GM12878 (cell line): ENCODE measurements around the gene MIXL1. TPM values are rescaled to one million over a fixed set of nuclear protein-coding genes. Genes with fewer than 3 reads are reported as not detected.
A peak's percentile ranks its signal among the peaks of the same experiment; 100 is the strongest.

Experiments
- ATAC-seq: fragments of 200-7000 bp; cut with Tn5 transposase; 3 replicates; pipeline ENCODE4 v1.9.1; 2020; ENCODE audit warnings: mild to moderate bottlenecking, moderate library complexity
- BruUV-seq: library from RNA; stranded (reverse); fragments of 400-500 nt; replicated peaks from 2 replicates; lab custom pipeline; 2021; lab: Mats Ljungman, UMichigan
- CTCF ChIA-PET: fragments of 300-600 bp; sonication (Branson Sonifier 250); formaldehyde crosslinking; extraction: SDS; loops from one replicate; lab custom pipeline; 2021; ENCODE audit warnings: inconsistent platforms; lab: Yijun Ruan, JAX
- POLR2A ChIA-PET: fragments of 350-600 bp; formaldehyde crosslinking; extraction: SDS; loops from one replicate; lab custom pipeline; 2021; ENCODE audit warnings: inconsistent platforms; lab: Charles Lee
- RAD21 ChIA-PET: fragments of 300-600 bp; sonication (Branson Sonifier 250); formaldehyde crosslinking; loops from one replicate; lab custom pipeline; 2023; ENCODE audit warnings: antibody characterized with exemption; ENCODE audit not compliant: unreplicated experiment; lab: Charles Lee
- SMC1A ChIA-PET: fragments of 300-600 bp; sonication (Branson Sonifier 250); formaldehyde crosslinking; loops from one replicate; lab custom pipeline; 2023; ENCODE audit not compliant: unreplicated experiment, uncharacterized antibody; lab: Charles Lee
- DNase-seq: peaks from one replicate; pipeline ENCODE4 v3.0.0-alpha.2; 2011; ENCODE audit warnings: low read depth, low spot score
- FAIRE-seq: peaks from 3 replicates; lab custom pipeline; 2011; peaks lifted over from hg19 to GRCh38; lab: Jason Lieb, UNC
- H2AFZ ChIP-seq: 2 replicates; pipeline ENCODE4 v1.6.0; 2011; ENCODE audit warnings: low read depth, low read length, control low read depth; ENCODE audit not compliant: control insufficient read depth
- H3K27ac ChIP-seq: 2 replicates; pipeline ENCODE4 v1.5.1; 2011; ENCODE audit warnings: control low read depth; ENCODE audit not compliant: control insufficient read depth, insufficient read depth
- H3K27me3 ChIP-seq, 2 experiments: replicated peaks in 1 of 2; 2 replicates each; pipeline versions ENCODE4 v1.6.0 to v1.6.1; 2011; ENCODE audit warnings: low read length in 1 of 2; ENCODE audit not compliant: control insufficient read depth in 2 of 2, insufficient read depth in 2 of 2
- H3K36me3 ChIP-seq, 2 experiments: 2 replicates each; pipeline ENCODE4 v1.5.1; 2011; ENCODE audit warnings: low read length in 1 of 2; ENCODE audit not compliant: control insufficient read depth in 2 of 2, insufficient read depth in 2 of 2
- H3K4me1 ChIP-seq: 2 replicates; pipeline ENCODE4 v1.6.1; 2011; ENCODE audit warnings: mild to moderate bottlenecking, low read length, moderate library complexity, mixed read lengths; ENCODE audit not compliant: control insufficient read depth, insufficient read depth
- H3K4me2 ChIP-seq: 2 replicates; pipeline ENCODE4 v1.6.0; 2011; ENCODE audit warnings: control low read depth; ENCODE audit not compliant: control insufficient read depth, insufficient read depth
- H3K4me3 ChIP-seq: fragments of 200-600 bp; sonication (generic); 2 replicates; pipeline ENCODE4 v1.5.1; 2016
- H3K79me2 ChIP-seq: 2 replicates; pipeline ENCODE4 v1.6.0; 2011; ENCODE audit warnings: low read length; ENCODE audit not compliant: control insufficient read depth, insufficient read depth
- H3K9ac ChIP-seq: 2 replicates; pipeline ENCODE4 v1.8.0; 2011; ENCODE audit warnings: low read length, control low read depth, mixed read lengths; ENCODE audit not compliant: control insufficient read depth, insufficient read depth
- H3K9me3 ChIP-seq: replicated peaks from 3 replicates; pipeline ENCODE4 v1.5.1; 2011; ENCODE audit warnings: mild to moderate bottlenecking, low read length; ENCODE audit not compliant: control insufficient read depth, insufficient read depth
- H4K20me1 ChIP-seq: 2 replicates; pipeline ENCODE4 v1.6.0; 2011; ENCODE audit not compliant: control insufficient read depth, insufficient read depth
- ETV6 ChIP-seq, 2 experiments: fragments of 450-650 bp in 1 of 2; IDR thresholded peaks in 1 of 2; conservative IDR thresholded peaks in 1 of 2; 2 replicates each; pipeline ENCODE4 v1.6.1; 2014; ENCODE audit warnings: antibody characterized with exemption in 1 of 2, borderline replicate concordance in 1 of 2, low read depth in 1 of 2, mild to moderate bottlenecking in 1 of 2, moderate library complexity in 1 of 2
- EZH2 ChIP-seq: IDR thresholded peaks from 2 replicates; pipeline ENCODE4 v1.6.1; 2012; ENCODE audit warnings: low read depth, mild to moderate bottlenecking, control low read depth, inconsistent platforms, low read length, borderline replicate concordance; ENCODE audit not compliant: control insufficient read depth
- PBX3 ChIP-seq: IDR thresholded peaks from 2 replicates; pipeline ENCODE4 v1.6.1; 2011; ENCODE audit warnings: mild to moderate bottlenecking, low read depth, low read length, moderate library complexity; ENCODE audit not compliant: insufficient replicate concordance
- POU2F2 ChIP-seq: IDR thresholded peaks from 3 replicates; pipeline ENCODE4 v1.6.1; 2011; ENCODE audit warnings: low read depth, mild to moderate bottlenecking, low read length, borderline replicate concordance
- SPI1 ChIP-seq: IDR thresholded peaks from 2 replicates; pipeline ENCODE4 v1.6.1; 2011; ENCODE audit warnings: low read depth, mild to moderate bottlenecking, low read length, moderate library complexity, borderline replicate concordance; ENCODE audit not compliant: insufficient read depth
- SREBF1 ChIP-seq: IDR thresholded peaks from 2 replicates; pipeline ENCODE4 v1.6.1; 2012; ENCODE audit warnings: mild to moderate bottlenecking, low read length
- WGBS: methylation state at CpG from one replicate; pipeline ENCODE4 v1.1.6; 2016; ENCODE audit warnings: low lambda C conversion rate; ENCODE audit not compliant: insufficient replicate concordance, insufficient coverage; ENCODE audit errors: missing lambda C conversion rate; 5-methylcytosine and 5-hydroxymethylcytosine counted together
- in situ Hi-C: fragments of 300-500 bp; cut with MboI; formaldehyde crosslinking; loops from 9 replicates; pipeline ENCODE4 v1.14.3; 2018; ENCODE audit warnings: mixed read lengths
- intact Hi-C: fragments of 100-400 bp; cut with micrococcal nuclease; formaldehyde crosslinking; loops from one replicate; pipeline ENCODE4 v1.14.2; 2022; ENCODE audit not compliant: unreplicated experiment
- polyA plus RNA-seq, 11 experiments: library from polyadenylated mRNA; depleted of rRNA in 4 of 11; unstranded in 6 of 11; stranded (reverse) in 5 of 11; fragments of >200 nt; fragmentation: Nextera tagmentation in 4 of 11; fragmentation: Illumina TruSeq in 1 of 11; extraction: Ambion mirVana in 4 of 11; extraction: Trizol in 1 of 11; gene quantifications; 1 replicate in 1 of 11; 2 replicates in 10 of 11; pipeline versions ENCODE4 v1.2.1 to v1.2.3, GENCODE V29; 2011 to 2016; ENCODE audit warnings: inconsistent platforms in 2 of 11, missing spikeins in 2 of 11, low read depth in 1 of 11
- total RNA-seq, 4 experiments: library from RNA; depleted of rRNA in 3 of 4; stranded (reverse); fragments of >200 nt in 3 of 4; fragmentation: Illumina TruSeq in 1 of 4; extraction: Trizol in 1 of 4; gene quantifications; 2 replicates each; pipeline versions ENCODE4 v1.2.1 to v1.2.3, GENCODE V29; 2013 to 2021
- TF ChIP-seq, protein P1 (sequence below): fragments of 450-650 bp; IDR thresholded peaks from 2 replicates; pipeline ENCODE4 v1.6.1; 2017; ENCODE audit warnings: mild to moderate bottlenecking

The MIXL1 gene
- total and polyA plus RNA-seq, 10 of the 15 experiments (the other 5 are each of a cell fraction or from before 2014, with no cell fraction given): 0.11 to 0.25 (median 0.20) TPM; not detected in 2

- H3K27ac ChIP-seq: no peak overlapping the region
- no peak overlapping the region for H3K9ac ChIP-seq
- no peaks in the 10 kb centered on the region; the same call in 1 of the 2 replicates for H3K4me1 ChIP-seq
- no TSS peak for BruUV-seq
- RAD21 ChIA-PET: interaction anchor here (0.6 to 1.7 kb wide), 3 partner anchors 85 to 766 kb away, joined by 3 to 4 read pairs (median 3); no protein-coding TSS in a partner anchor
- DNase-seq (no peak), ATAC-seq (no peak), FAIRE-seq (no peak)
- no peaks in the 10 kb centered on the region for H3K9me3 ChIP-seq
- in situ Hi-C loops (no loop called here), intact Hi-C loops (no loop called here)
- H3K4me3 ChIP-seq: no peak overlapping the region
- H3K36me3 ChIP-seq: no peaks in the 10 kb centered on the region
- CTCF ChIA-PET: interaction anchor here (1.3 kb wide), 1 partner anchor 85 kb away, joined by 4 read pairs; no protein-coding TSS in a partner anchor
- no peak overlapping the region for H3K4me2 ChIP-seq
- no peaks in the 10 kb centered on the region for H4K20me1 ChIP-seq
- SMC1A ChIA-PET: interaction anchor here (0.9 to 1.4 kb wide), 3 partner anchors 48 to 122 kb away, joined by 3 to 5 read pairs (median 3); no protein-coding TSS in a partner anchor
- no peaks in the 10 kb centered on the region for H3K27me3 ChIP-seq
- H3K79me2 ChIP-seq: no peaks in the 10 kb centered on the region
- 67% methylated on average over 7 of the region's 7 CpGs for WGBS
- POLR2A ChIA-PET: no interaction called here
- TF ChIP-seq SPI1: peak; percentile 21; the same call in 1 of the 2 replicates
- TF ChIP-seq PBX3: no peak
- H2AFZ ChIP-seq: no peak overlapping the region; the same call in 1 of the 2 replicates
Observed at GRCh38 chr1:226210571-226211176, 12.8 kb upstream of the MIXL1 start.

DNA sequence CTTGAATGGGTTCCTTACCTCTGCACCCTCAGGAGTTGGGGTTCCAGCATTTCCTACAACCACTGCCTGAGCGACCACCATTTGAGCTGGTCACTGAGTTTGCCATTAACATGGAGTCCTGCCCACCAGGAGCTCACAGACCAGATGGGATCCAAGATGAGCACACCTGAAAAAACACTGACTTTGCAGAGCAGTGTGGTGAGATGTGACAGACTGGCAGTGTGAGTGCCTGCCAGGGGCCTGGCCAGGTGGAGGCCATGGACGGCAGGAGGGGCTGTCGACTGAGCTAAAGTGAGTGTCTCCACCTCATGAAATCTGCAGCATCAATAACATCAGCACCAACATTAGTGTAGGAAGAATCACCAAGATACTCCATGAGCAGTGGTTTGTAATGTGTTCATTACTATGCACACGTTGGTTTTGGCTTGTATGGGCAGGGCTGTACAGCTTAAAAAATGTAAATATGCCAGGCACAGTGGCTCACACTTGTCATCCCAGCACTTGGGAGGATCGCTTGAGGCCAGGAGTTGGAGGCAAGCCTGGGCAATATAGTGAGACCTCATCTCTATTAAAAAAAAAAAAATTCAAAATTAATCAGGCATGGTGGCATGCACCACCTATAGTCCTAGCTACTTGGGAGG lies 12.2 kb upstream of the MIXL1 start:
- intact Hi-C loops: no loop called here
- ChIA-PET RAD21 (interaction anchor here (0.6 to 1.7 kb wide), 3 partner anchors 86 to 766 kb away, joined by 3 to 4 read pairs (median 3); no protein-coding TSS in a partner anchor), POLR2A (no interaction called here), SMC1A (interaction anchor here (0.9 to 1.3 kb wide), 4 partner anchors 9 to 122 kb away, joined by 3 to 5 read pairs (median 4); no protein-coding TSS in a partner anchor), CTCF (interaction anchor here (0.6 to 1.3 kb wide), 5 partner anchors 12 to 86 kb away, joined by 3 to 4 read pairs (median 3); no protein-coding TSS in a partner anchor)
- ATAC-seq (no peak), FAIRE-seq (no peak), DNase-seq (no peak)
- Histone ChIP-seq H3K9ac (no peak overlapping the region), H3K4me1 (no peaks in the 10 kb centered on the region; the same call in 1 of the 2 replicates), H3K4me2 (no peak overlapping the region), H2AFZ (no peak overlapping the region), H3K79me2 (no peaks in the 10 kb centered on the region), H3K27ac (no peak overlapping the region), H3K4me3 (no peak overlapping the region), H3K9me3 (no peaks in the 10 kb centered on the region), H4K20me1 (no peaks in the 10 kb centered on the region), H3K36me3 (no peaks in the 10 kb centered on the region), H3K27me3 (no peaks in the 10 kb centered on the region)
- in situ Hi-C loops: no loop called here
- BruUV-seq: no TSS peak
- WGBS: 58% methylated on average over 5 of the region's 5 CpGs
- TF ChIP-seq EZH2 (no peak), ETV6 (conservative IDR thresholded peaks at IDR 0.05 in 1 of 2, IDR thresholded peaks at IDR 0.05 in 1 of 2; ENCODE audit: borderline replicate concordance in 1 of 2, low read depth in 1 of 2) (no peak), SREBF1 (no peak), POU2F2 (no peak)
- TF ChIP-seq, protein P1, sequence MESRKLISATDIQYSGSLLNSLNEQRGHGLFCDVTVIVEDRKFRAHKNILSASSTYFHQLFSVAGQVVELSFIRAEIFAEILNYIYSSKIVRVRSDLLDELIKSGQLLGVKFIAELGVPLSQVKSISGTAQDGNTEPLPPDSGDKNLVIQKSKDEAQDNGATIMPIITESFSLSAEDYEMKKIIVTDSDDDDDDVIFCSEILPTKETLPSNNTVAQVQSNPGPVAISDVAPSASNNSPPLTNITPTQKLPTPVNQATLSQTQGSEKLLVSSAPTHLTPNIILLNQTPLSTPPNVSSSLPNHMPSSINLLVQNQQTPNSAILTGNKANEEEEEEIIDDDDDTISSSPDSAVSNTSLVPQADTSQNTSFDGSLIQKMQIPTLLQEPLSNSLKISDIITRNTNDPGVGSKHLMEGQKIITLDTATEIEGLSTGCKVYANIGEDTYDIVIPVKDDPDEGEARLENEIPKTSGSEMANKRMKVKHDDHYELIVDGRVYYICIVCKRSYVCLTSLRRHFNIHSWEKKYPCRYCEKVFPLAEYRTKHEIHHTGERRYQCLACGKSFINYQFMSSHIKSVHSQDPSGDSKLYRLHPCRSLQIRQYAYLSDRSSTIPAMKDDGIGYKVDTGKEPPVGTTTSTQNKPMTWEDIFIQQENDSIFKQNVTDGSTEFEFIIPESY: no peak
